Neural cell (in vitro differentiated cells): ENCODE measurements around the gene WFS1. TPM values are rescaled to one million over a fixed set of nuclear protein-coding genes. Genes with fewer than 3 reads are reported as not detected.

Source experiments
- H2AFZ ChIP-seq: fragments of 200-600, 300-800 bp; sonication (generic), shearing (Covaris generic); 2 replicates; pipeline ENCODE4 v1.6.0; 2014; ENCODE audit warnings: low read depth, mild to moderate bottlenecking, antibody characterized with exemption, low read length, moderate library complexity
- H3F3A ChIP-seq: fragments of 200-600 bp; shearing (Covaris generic); 2 replicates; pipeline ENCODE4 v1.6.1; 2016; ENCODE audit warnings: mild to moderate bottlenecking, moderate library complexity, mixed read lengths, antibody characterized with exemption, low read length; ENCODE audit not compliant: insufficient read depth, poor library complexity, severe bottlenecking
- H3K27ac ChIP-seq: fragments of 200-600, 300-800 bp; sonication (generic), shearing (Covaris generic); 2 replicates; pipeline ENCODE4 v1.5.1; 2014; ENCODE audit warnings: mild to moderate bottlenecking, low read length, moderate library complexity
- H3K27me3 ChIP-seq: fragments of 300-800, 200-600 bp; sonication (generic), shearing (Covaris generic); 2 replicates; pipeline ENCODE4 v1.6.0; 2014; ENCODE audit warnings: mild to moderate bottlenecking, low read depth, low read length, moderate library complexity; ENCODE audit not compliant: insufficient read depth
- H3K36me3 ChIP-seq: fragments of 300-800, 200-600 bp; sonication (generic), shearing (Covaris generic); 2 replicates; pipeline ENCODE4 v1.5.1; 2014; ENCODE audit warnings: mild to moderate bottlenecking, antibody characterized with exemption, low read length, moderate library complexity; ENCODE audit not compliant: insufficient read depth
- H3K4me2 ChIP-seq: fragments of 300-800, 200-600 bp; sonication (generic), shearing (Covaris generic); 2 replicates; pipeline ENCODE4 v1.6.0; 2014; ENCODE audit warnings: mild to moderate bottlenecking, low read length
- H3K4me3 ChIP-seq: fragments of 300-800, 200-600 bp; sonication (generic), shearing (Covaris generic); 2 replicates; pipeline ENCODE4 v1.5.1; 2014; ENCODE audit warnings: mild to moderate bottlenecking, low read length, moderate library complexity
- H3K79me2 ChIP-seq: fragments of 200-600 bp; shearing (Covaris generic); replicated peaks from 2 replicates; pipeline ENCODE4 v1.6.0; 2014; ENCODE audit warnings: mild to moderate bottlenecking, low read length, moderate library complexity; ENCODE audit not compliant: insufficient read depth
- H3K9ac ChIP-seq: fragments of 300-800, 200-600 bp; sonication (generic), shearing (Covaris generic); 2 replicates; pipeline ENCODE4 v1.6.1; 2016; ENCODE audit warnings: mild to moderate bottlenecking, low read length, mixed read lengths
- H3K9me2 ChIP-seq: fragments of 200-600 bp; shearing (Covaris generic); 2 replicates; pipeline ENCODE4 v1.6.1; 2016; ENCODE audit warnings: mild to moderate bottlenecking, low read length, mixed read lengths; ENCODE audit not compliant: insufficient read depth
- H3K9me3 ChIP-seq: fragments of 200-600, 300-800 bp; sonication (generic), shearing (Covaris generic); 2 replicates; pipeline ENCODE4 v1.6.1; 2016; ENCODE audit warnings: mild to moderate bottlenecking, mixed run types, low read length, moderate library complexity, mixed read lengths
- H4K20me1 ChIP-seq: fragments of 200-600 bp; shearing (Covaris generic); 2 replicates; pipeline ENCODE4 v1.6.1; 2016; ENCODE audit warnings: mild to moderate bottlenecking, mixed run types; ENCODE audit not compliant: insufficient read depth
- EP300 ChIP-seq: fragments of 450-650 bp; conservative IDR thresholded peaks from 2 replicates; pipeline ENCODE4 v1.6.1; 2014; ENCODE audit warnings: antibody characterized with exemption, mild to moderate bottlenecking, moderate library complexity; ENCODE audit not compliant: poor library complexity, severe bottlenecking
- EZH2 ChIP-seq: fragments of 200-600, 300-800 bp; shearing (Covaris generic), sonication (generic); IDR thresholded peaks from 2 replicates; pipeline ENCODE4 v1.6.1; 2014; ENCODE audit warnings: antibody characterized with exemption, low read length, borderline replicate concordance, mild to moderate bottlenecking; ENCODE audit not compliant: insufficient read depth, poor library complexity, severe bottlenecking
- MXI1 ChIP-seq: fragments of 450-650 bp; conservative IDR thresholded peaks from 2 replicates; pipeline ENCODE4 v1.6.1; 2014; ENCODE audit warnings: antibody characterized with exemption, mild to moderate bottlenecking; ENCODE audit not compliant: poor library complexity, severe bottlenecking
- POLR2AphosphoS5 ChIP-seq: IDR thresholded peaks from 2 replicates; pipeline ENCODE4 v1.6.1; 2012
- RAD21 ChIP-seq: fragments of 450-650 bp; conservative IDR thresholded peaks from 2 replicates; pipeline ENCODE4 v1.6.1; 2014; ENCODE audit warnings: antibody characterized with exemption, mild to moderate bottlenecking, moderate library complexity
- REST ChIP-seq: IDR thresholded peaks from 2 replicates; pipeline ENCODE4 v1.6.1; 2012; ENCODE audit warnings: borderline replicate concordance
- SMC3 ChIP-seq: fragments of 450-650 bp; conservative IDR thresholded peaks from 2 replicates; pipeline ENCODE4 v1.6.1; 2014; ENCODE audit warnings: antibody characterized with exemption, mild to moderate bottlenecking, moderate library complexity; ENCODE audit not compliant: poor library complexity
- TAF1 ChIP-seq: IDR thresholded peaks from 2 replicates; pipeline ENCODE4 v1.6.1; 2012; ENCODE audit warnings: low read depth
- polyA plus RNA-seq: library from polyadenylated mRNA; depleted of rRNA; stranded (reverse); fragments of >200 nt; gene quantifications from 2 replicates; pipeline ENCODE4 v1.2.3, GENCODE V29; 2014
- TF ChIP-seq, protein P1 (sequence below): fragments of 450-650 bp; IDR thresholded peaks from 2 replicates; pipeline ENCODE4 v1.5.1; 2014; ENCODE audit warnings: antibody characterized with exemption, mild to moderate bottlenecking, moderate library complexity; ENCODE audit not compliant: poor library complexity, severe bottlenecking

The WFS1 gene
- polyA plus RNA-seq, 1 donor from 2014 or later, result 4.5 TPM

DNA sequence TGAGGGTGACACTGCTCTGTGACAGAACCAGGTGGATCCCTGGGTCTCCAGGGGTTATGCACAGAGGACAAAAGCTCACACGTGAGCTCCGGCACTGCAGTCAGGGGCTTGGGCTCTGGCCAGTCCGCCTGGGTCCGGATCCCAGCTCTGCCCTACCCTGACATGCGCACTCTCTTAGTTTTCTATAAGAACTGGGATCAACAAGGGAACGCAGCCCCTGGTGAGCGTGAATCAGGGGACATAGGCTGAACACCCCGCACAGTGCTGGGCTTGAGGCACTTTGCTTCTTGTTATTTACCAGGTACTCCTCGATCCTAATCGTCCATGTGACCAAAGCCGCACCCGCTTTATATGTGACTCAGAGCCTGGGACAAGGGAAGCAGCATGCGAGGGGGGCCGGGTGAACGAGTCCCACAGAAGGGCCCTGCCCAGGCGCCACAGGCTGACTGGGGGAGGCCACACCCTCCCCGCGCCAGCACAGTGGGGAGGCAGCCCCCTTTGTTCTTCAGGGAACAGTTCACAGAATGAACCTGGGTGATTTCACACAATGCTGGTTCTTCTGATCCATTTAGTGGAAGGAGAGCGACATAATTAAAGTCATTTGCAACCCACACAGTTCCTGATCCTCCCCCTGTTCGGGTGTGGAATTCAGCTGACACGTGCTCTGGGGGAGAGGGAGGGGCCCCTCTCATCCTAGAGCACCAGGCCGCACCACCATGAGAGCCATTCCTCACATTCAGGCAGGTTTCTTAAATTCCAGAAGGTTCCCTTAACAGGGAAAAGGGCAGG is 55.5 kb downstream of the WFS1 start:
- Histone ChIP-seq H3K9me2 (no peaks in the 10 kb centered on the region), H3K27me3 (no peaks in the 10 kb centered on the region), H3K9ac (no peak overlapping the region), H3K4me3 (no peak overlapping the region), H3K4me2 (no peak overlapping the region), H4K20me1 (no peaks in the 10 kb centered on the region), H2AFZ (no peak overlapping the region), H3F3A (no peaks in the 10 kb centered on the region), H3K36me3 (peaks cover 15% of the 10 kb centered on the region), H3K27ac (no peak overlapping the region), H3K9me3 (peaks cover under 1% of the 10 kb centered on the region), H3K79me2 (no peaks in the 10 kb centered on the region)
- TF ChIP-seq EP300 (no peak), MXI1 (no peak), REST (no peak), TAF1 (no peak), RAD21 (no peak), POLR2AphosphoS5 (no peak), EZH2 (no peak), SMC3 (no peak)
- TF ChIP-seq, protein P1, sequence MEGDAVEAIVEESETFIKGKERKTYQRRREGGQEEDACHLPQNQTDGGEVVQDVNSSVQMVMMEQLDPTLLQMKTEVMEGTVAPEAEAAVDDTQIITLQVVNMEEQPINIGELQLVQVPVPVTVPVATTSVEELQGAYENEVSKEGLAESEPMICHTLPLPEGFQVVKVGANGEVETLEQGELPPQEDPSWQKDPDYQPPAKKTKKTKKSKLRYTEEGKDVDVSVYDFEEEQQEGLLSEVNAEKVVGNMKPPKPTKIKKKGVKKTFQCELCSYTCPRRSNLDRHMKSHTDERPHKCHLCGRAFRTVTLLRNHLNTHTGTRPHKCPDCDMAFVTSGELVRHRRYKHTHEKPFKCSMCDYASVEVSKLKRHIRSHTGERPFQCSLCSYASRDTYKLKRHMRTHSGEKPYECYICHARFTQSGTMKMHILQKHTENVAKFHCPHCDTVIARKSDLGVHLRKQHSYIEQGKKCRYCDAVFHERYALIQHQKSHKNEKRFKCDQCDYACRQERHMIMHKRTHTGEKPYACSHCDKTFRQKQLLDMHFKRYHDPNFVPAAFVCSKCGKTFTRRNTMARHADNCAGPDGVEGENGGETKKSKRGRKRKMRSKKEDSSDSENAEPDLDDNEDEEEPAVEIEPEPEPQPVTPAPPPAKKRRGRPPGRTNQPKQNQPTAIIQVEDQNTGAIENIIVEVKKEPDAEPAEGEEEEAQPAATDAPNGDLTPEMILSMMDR, result no peak

DNA sequence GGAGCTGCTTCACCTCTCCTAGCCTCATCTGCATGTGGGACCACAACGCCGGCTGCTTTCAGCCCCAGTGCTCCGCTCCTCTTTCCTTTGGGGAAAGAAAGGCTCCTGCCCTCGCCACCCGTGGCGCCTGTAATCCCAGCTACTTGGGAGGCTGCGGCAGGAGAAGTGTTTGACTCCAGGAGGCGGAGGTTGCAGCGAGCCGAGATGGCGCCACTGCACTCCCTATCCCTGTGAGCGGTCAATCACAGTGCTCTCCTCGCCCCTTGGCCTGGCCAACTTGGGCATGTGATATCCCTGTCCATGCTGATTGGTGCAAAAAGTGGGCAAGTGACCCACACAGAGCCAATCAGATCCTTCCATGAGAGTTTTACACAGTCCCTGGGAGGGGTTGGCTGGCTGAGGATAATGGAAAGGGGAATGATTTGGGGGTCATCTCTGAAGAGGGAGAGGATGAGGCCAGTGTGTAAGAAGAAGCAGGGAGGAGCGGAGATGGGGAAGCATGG is 56.2 kb downstream of the WFS1 start:
- TF ChIP-seq POLR2AphosphoS5 (no peak), TAF1 (no peak), EZH2 (no peak), RAD21 (no peak), EP300 (no peak), MXI1 (no peak), SMC3 (no peak), REST (no peak)
- TF ChIP-seq, protein P1, result no peak
- Histone ChIP-seq H3K79me2 (no peaks in the 10 kb centered on the region), H3K9me2 (no peaks in the 10 kb centered on the region), H3K9ac (no peak overlapping the region), H3K36me3 (peaks cover 15% of the 10 kb centered on the region), H3K4me2 (no peak overlapping the region), H3K27ac (no peak overlapping the region), H4K20me1 (no peaks in the 10 kb centered on the region), H3F3A (no peaks in the 10 kb centered on the region), H2AFZ (no peak overlapping the region), H3K4me3 (no peak overlapping the region), H3K27me3 (no peaks in the 10 kb centered on the region), H3K9me3 (no peaks in the 10 kb centered on the region)
